Left cardiac atrium (tissue), 4 donors: ENCODE measurements around the gene TPST2. TPM values are rescaled to one million over a fixed set of nuclear protein-coding genes. Genes with fewer than 3 reads are reported as not detected.
A peak's percentile ranks its signal among the peaks of the same experiment; 100 is the strongest.

Source experiments
- ATAC-seq, 2 donors: fragments of 200-7000 bp; cut with Tn5 transposase; one replicate each; pipeline ENCODE4 v1.9.1; 2020; ENCODE audit warnings: mild to moderate bottlenecking in 2 of 2, moderate library complexity in 2 of 2
- DNase-seq: peaks from one replicate; pipeline ENCODE4 v3.0.0-alpha.2; 2020
- intact Hi-C, 2 donors: fragments of 100-400 bp; cut with DNase I; formaldehyde crosslinking; loops; one replicate each; pipeline versions ENCODE4 v1.14.1 to v1.15.1; 2022 to 2023
- total RNA-seq, 2 donors: library from RNA; stranded (reverse); fragmentation: NEBNext Ultra II Directional; extraction: Animal tissue kit (Norgen Biotek cat#: 25700); gene quantifications; one replicate each; pipeline ENCODE4 v1.2.1, GENCODE V29; 2021
- donor health status: DM: no; HTN: yes; CAD: no.
- donor health status: DM: no; HTN: yes; CAD: no; lungs with severe emphysema.
- donor health status: DM: yes; HTN: yes; CAD: no.
- donor health status: Dilated cardiomyopathy.

Gene TPST2
- total RNA-seq, 2 donors from 2014 or later, result 22.1 to 36.5 TPM

DNA sequence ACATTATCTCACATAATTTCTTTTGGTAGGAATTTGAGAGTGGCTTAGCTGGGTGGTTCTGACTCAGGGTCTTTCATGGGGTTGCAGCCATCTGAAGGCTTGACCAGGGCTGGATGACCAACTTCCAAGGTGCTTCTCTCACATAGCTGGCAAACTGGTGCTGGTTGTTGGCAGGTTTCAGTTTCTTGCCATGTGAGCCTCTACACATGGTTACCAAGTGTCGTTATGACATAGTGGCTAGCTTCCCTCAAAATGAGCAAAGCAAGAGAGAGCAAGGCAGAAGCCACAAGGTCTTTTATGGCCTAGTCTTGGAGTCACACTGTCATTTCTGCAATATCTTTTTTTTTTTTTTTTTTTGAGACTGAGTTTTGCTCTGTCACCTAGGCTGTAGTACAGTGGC is 73.4 kb downstream of the TPST2 start:
- intact Hi-C loops, result loop anchor here in 1 of 2 donors (10.0 kb wide), 1 partner anchor 68 kb away; no protein-coding TSS in a partner anchor
- DNase-seq, result no peak
- ATAC-seq, result no peak

DNA sequence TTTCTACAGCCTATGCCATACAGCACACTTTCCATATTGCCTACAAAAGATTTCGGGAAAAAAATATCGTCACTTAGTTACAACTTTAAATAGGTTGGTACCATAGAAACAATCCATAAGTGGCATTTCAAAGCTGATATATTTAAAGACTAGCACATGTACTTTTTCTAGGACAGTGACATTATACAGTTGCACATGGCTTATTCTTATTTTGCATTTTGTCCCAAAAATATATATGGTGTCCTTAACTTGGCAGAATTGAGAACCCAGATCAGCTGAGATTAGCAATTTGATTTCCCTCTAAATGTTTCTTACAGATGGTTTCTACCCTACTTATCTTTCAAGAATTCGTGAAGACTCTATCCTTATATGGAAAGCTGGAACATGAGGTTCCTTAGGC is 74.0 kb downstream of the TPST2 start:
- ATAC-seq (no peak), DNase-seq (no peak)
- intact Hi-C loops, result loop anchor here in 1 of 2 donors (10.0 kb wide), 1 partner anchor 69 kb away; no protein-coding TSS in a partner anchor

DNA sequence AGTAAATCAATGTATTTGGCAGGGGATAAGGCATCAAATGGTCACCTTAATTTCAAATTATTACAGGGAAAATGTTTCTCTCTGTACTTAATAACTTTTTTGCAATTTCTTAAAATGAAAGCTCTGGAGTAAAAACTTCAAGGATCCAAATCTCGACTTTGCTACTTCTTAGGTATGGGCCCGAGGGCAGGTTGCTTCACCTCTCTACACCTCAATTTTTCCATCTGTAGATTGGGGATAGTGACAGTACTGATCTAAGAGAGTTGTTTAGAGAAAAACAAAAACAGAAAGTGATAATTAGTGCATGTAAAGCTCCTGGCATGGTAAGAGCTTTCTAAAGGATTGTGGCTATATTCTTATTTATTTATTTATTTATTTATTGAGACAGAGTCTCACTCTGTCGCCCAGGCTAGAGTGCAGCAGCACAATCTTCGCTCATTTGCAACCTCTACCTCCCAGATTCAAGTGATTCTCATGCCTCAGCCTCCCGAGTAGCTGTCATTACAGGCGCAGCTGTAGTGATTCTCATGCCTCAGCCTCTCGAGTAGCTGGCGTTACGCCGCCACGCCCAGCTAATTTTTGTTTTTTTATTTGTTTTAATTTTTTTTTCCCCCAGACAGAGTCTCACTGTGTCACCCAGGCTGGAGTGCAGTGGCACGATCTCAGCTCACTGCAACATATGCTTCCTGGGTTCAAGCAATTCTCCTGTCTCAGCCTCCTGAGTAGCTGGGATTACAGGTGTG is 75.3 kb downstream of the TPST2 start:
- intact Hi-C loops, result loop anchor here (5.0 to 10.0 kb wide), 2 partner anchors 70 to 73 kb away; no protein-coding TSS in a partner anchor
- ATAC-seq (no peak), DNase-seq (no peak)

DNA sequence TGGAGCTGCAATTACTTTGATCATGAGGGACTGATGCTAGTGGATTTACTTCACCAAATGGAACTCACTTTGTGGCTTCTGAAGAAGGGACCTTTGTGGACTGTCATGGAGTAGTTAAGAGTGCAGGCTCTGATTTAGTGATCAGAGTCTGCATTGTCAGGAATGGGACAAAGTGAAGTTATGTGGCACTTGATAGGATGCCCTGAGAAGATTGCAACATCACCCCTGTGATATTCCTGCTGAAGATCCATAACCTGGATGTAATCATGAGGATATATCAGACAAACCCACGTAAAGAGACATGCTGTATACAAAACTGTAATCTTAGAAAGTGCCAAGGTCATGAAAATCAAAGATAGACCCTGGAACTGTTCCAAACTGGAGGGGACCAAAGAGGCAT is 76.1 kb downstream of the TPST2 start:
- ATAC-seq (no peak), DNase-seq (no peak)
- intact Hi-C loops, result loop anchor here (5.0 to 10.0 kb wide), 2 partner anchors 71 to 73 kb away; no protein-coding TSS in a partner anchor

DNA sequence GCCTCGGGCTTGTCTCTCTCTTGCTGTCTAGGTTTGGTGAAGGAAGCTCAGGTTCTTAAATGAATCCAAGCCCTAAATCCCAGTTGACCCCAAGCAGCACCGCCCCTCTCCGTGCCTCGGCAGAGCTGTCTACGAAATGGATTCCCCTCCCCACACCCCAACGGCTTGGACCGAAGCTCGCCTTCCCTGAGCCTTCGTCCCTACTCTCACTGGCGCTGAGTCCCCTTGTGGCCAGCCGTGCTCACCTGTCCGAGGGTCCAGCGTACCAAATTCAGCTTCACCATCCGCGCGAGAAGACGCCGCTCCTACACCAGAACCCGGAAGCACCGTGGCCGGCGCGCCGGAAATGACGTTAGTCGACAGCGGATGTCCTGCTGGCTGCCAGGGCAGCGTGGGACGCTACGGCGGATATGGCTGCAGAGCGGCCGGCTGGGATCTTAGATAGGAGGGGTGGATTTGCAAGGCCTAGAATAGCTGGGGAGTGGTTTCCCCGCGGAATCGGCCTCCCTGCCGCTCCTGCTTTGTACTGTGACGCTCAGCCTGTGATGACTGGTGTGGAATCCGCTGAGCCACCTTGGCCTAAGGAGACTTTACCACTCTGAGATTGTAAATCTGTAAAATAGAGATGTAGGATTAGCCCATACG is 77.7 kb downstream of the TPST2 start, which contains the start of gene TFIP11:
Gene TFIP11, minus strand, starts transcription at position 325 of the 645 bp plus-strand sequence. CDS start 2,201 bp downstream, outside the sequence.
- DNase-seq (peak; percentile 96), ATAC-seq (peak; percentile 100)
- intact Hi-C loops, result loop anchor here (5.0 to 10.0 kb wide), 2 partner anchors 73 to 75 kb away; no protein-coding TSS in a partner anchor

DNA sequence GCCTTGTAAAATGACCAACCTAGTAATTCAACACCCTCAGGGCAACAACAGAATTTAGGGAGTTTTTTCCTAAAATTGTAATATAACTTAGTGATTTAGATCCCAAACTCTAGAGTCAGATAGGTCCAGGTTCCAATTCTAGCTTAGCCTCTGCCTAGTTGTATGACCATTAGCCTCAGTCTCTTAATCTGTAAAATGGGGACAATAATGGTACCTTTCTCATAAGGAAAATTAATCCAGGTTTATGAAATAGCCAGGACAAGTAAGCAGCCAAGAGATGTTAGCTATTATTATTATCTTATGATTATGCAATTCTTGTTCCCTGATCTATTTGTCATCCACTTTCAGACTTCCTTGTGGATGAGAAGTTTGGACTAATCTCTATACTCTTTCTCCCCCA is 81.8 kb downstream of the TPST2 start:
- intact Hi-C loops, result no loop called here
- no peak for ATAC-seq
- no peak for DNase-seq

DNA sequence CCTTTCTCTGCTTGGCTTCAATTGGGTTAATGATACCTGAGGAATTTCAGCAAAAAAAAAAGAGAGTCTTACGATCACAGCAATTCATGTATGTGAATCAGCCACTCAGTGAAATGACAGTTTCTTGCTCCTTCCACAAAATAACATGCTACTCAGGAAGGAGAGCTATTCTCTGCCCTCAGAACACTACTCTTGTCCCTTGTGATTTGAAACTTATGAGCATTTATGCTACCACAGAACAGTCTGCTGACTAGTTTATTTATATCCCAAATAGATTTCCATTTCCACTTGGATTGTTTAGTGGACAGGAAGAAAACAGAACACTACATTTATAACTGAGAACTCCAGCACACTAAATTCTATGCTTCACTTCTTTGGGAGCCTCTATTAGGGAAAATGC is 86.2 kb downstream of the TPST2 start:
- no peak for ATAC-seq
- intact Hi-C loops, result no loop called here
- no peak for DNase-seq

DNA sequence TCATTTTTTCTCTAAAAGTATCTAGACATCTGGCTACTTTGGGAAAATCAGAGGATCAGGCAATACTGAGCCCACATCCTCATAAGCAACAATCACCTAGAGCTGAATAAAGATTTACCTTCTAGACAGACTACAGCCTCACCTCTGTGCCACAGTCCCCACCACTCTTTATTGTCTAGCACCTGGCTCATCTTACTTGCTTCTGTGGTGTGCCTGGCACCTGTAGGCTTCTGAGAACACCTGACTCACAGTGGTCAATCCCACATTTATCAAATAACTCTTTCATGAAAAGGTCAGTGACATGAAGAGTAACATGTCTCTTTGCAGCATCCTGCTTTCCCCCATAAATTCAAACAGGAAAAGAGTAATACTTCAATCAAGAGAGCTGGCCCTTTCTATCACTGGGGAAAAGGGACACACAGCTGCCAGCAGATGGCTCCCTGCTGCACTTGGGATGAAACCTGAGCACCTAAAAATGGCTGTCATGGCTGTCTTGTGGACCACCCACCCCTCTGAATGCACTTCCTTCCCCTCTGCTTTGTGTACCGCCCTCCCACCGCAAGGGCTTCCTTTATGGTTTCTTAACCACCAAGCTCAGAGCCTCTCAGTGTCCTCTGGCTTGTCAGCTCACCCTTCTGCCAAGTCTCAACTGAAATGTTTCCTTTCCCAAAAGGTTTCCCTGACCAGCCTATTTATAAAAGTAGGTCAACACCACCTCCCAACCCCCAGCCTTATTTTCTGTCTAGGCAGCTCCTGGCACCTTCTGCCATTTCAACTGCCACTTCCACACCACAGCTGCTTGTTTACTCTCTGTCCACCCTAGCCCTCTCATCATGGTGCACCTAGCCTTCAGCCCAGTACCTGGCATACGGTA is 87.0 kb downstream of the TPST2 start:
- DNase-seq (peak; percentile 44), ATAC-seq (peak; percentile 63 to 88)
- intact Hi-C loops, result no loop called here

DNA sequence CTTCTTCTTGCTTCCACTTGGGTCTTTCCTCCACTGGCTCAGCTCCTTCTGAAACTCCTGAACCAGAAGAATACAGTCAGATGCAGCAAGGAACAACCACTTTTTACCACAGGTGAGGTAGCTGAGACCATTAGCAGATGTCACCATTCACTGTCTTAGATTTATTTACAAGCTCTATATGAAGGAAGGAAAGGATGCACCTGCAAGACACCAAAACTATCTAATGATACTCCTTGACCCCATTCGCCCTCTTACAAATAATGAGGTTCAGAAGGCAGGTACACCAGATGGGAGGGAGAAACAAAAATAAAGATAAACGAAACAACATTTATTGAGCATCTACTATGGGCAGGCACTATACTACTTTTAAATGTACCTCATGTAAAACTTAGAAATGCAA is 87.9 kb downstream of the TPST2 start:
- DNase-seq (no peak), ATAC-seq (no peak)
- intact Hi-C loops, result no loop called here

DNA sequence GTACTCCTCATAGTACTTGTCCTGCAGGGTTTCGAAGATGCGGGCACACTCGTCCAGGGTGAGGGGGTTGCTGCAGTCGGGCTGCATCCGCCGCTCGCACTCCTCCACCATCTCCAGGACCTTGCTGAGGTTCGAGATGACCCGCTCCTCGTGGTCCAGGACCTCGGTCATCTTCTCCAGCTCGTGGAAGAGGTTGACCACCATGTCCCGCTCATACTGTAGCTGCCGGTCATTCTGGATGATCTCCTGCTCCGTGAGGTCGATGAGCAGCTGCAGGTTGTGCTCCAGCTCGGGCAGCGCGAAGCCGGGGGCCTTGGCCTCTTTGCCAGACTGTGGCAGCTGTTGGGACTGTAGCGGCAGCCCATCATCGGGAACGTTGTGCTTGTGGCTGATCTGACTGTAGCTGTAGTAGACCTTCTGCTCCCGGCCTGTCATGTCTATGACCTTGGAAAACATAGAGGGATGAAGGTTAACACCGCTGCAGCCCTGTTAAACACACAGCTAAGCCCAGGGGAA is 90.7 kb downstream of the TPST2 start:
- intact Hi-C loops, result no loop called here
- DNase-seq (no peak), ATAC-seq (no peak)

DNA sequence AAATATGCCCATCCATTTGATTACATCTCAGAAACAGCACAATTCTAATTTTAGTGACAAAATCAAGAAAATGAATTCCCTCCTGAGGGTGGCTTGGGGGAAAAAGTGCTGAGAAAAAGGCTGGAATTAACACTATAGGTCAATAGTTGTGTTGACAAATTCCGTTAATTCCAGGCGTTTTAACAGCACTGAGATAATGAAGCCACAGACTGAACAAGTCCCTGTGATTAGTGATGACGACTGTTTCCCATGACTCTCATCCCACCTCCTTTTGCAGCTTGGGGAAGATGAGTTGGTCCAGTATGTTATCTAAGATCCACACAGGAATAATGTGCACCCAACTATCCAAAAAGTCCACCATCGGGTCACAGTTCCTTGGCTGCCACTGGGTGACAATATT is 93.5 kb downstream of the TPST2 start:
- intact Hi-C loops, result no loop called here
- DNase-seq (no peak), ATAC-seq (no peak)

DNA sequence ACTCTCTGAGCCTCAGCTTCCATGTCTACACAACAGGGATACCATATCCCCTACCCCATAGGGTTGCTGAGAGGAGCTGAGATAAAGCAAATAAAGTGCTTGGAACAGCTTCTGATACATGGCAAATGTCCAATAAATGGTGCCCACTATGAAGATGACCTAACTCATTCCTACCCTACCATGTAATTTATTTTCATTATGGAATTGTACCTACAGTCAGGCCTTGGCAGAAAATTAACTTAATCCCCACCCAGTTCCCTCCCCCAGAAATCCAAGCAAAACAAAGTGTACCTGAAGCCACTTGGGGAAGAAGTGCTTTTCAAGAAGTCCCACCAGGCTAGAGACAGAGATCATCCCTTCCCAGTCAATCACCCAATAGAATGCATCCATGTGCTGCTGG is 95.4 kb downstream of the TPST2 start:
- no peak for DNase-seq
- intact Hi-C loops, result no loop called here
- ATAC-seq, result no peak

DNA sequence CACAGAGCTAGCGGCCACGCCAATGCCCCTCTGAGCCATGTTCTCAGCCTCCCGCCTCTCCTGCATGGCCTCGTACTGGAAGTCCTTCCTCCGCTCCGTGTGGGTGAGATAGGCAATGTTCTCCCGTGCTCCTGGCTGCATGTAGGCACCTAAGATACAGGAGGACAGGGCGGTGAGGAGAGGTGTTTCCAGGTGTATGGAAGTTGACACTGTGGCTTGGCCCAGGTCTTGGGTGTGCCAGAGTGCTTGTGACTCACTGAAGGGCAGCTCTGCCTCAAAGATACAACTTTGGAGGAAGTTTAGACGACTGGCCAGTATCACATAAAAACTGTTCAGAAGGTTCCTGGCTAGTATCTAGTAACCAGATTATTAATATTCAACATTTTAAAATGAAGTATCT is 97.7 kb downstream of the TPST2 start:
- intact Hi-C loops, result no loop called here
- DNase-seq (no peak), ATAC-seq (no peak)

DNA sequence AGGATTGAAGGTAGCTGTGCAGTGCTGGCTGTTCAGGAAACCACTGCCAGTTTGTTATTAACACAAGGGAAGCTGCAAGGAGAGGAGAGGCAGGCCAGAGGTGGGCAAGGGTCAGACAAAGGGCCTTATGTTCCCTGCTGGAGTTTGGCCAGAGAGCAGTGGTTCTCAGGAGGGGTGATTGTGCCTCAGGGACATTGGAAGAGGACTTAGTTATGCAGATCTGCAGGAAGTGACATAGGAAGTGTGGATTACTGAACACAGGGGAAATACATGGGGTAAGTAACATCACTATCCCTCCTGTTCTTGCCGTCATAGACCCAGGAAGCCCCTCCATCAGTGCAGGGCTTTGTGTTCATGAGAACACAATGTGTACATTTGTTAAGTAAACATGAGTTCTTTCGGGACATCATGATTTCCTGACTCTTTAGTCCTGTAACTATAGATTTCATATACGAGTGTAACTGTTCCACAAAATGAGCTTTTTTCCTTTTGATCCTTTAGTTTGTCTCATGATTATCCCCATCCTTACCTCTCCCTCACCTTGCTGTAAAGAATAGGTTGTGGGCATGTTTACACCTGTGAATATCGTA is 100.4 kb downstream of the TPST2 start:
- ATAC-seq, result no peak
- intact Hi-C loops, result no loop called here
- DNase-seq, result no peak

DNA sequence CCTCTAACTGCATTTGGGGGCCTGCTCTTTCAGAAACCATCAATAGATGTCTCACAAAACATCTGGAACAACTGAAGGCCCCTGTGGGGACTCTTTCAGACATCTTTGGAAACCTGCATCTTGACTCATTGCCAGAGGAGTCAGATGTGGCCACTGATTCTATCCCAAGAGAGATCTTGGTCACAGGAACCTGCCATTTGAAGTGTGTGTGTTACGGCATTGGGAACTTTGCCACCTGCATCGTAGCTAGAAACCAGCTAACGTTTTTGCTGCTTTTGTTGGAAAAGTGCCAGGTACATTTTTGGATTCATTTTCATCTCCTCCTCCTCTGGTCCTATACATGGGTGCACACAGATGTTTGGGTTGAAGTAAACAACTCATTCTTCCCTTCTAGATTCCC is 101.9 kb downstream of the TPST2 start:
- no peak for ATAC-seq
- intact Hi-C loops, result no loop called here

DNA sequence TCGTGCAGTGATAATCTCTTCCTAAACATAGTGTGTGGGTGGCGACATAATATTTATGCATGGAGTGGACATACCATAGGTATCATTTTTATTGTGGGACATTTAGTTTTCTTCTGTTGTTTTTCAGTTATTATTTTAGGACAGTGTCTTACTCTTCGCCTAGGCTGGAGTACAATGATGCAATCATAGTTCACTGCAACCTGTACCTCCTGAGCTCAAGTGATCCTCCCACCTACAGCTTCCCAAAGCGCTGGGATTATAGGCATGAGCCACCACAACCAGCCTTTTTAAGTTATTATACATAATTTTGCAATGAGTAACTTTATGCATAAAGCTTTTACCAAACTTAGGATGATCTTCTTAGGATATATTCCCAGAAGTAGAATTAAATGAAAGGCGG is 103.5 kb downstream of the TPST2 start:
- DNase-seq, result no peak
- ATAC-seq, result no peak
- intact Hi-C loops, result no loop called here

More for the DNA sequence above, 101.9 kb downstream of the TPST2 start:
- DNase-seq, result no peak

DNA sequence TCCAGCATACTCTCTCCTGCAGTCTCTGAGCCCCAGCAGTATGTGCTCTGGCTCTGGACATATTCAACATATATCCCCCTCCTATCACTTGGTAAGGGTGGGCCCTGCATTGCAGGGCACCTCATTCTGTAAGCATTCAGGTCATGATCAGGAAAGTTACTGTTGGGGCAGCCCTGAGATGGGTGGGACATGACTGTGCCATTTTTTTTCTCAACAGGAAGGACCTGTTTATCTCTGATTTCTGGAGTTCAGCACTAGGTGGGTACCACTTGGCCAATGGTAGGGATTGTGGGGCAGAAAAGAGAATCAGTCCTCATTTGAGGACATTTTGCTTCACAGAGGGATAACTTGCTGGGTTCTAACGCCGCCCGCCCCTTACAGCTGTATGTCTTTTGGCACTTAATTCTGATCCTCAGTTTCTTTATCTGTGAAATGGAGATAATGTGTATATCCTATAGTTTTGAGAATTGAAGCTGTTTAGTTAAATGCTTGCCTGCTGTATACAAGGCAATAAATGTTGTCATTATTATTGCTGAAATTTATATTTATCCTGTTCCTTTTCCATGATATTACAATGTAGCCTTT is 104.0 kb downstream of the TPST2 start:
- ATAC-seq (no peak), DNase-seq (no peak)
- intact Hi-C loops, result no loop called here

DNA sequence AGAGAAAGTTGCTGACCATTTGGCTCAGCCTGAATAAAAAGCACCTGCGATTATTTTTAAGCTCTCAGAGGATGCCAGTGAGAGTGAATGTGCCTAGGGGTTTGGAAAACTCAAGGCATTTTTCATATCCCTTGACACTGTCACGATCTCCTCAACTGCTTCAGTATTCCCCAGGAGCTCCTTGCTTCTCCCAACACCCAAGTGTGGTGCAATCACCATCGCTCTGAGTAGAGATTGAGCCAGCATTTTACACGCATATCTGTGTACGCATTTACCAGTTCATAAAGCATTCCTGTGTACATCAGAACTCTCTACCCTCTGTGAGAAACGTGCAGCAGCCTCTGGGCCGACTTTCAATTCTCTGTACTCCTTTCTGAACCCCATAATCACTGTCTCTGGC is 104.9 kb downstream of the TPST2 start:
- DNase-seq, result no peak
- intact Hi-C loops, result no loop called here
- ATAC-seq, result no peak

DNA sequence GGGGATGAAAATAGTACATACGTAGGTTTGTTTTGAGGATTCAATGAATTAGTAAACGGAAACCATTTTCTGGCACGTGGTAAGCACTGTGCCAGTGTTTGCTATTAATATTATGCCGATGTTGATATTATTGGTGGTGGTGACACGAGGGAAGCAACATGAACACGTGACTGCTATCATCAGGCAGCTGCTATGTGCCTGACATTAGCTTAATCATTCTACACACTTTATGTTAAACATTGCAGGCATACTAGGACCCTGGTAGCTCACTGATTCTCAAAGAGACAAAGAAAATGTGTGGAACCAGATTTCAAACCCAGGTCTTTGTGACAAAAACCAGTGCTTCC is 105.6 kb downstream of the TPST2 start:
- ATAC-seq (no peak), DNase-seq (no peak)
- intact Hi-C loops, result no loop called here
